Middle frontal gyrus (tissue), 1 donor: Measurements from ENCODE around the gene ARHGAP18.

Source experiments
- DNase-seq: peaks from one replicate; pipeline ENCODE4 v3.0.0-alpha.2; 2015; ENCODE audit warnings: low spot score; ENCODE audit errors: extremely low spot score

The ARHGAP18 gene

GRCh38 chr6:129619579-129620233 lies 90.3 kb downstream of the ARHGAP18 start:
- no peak for DNase-seq

DNA sequence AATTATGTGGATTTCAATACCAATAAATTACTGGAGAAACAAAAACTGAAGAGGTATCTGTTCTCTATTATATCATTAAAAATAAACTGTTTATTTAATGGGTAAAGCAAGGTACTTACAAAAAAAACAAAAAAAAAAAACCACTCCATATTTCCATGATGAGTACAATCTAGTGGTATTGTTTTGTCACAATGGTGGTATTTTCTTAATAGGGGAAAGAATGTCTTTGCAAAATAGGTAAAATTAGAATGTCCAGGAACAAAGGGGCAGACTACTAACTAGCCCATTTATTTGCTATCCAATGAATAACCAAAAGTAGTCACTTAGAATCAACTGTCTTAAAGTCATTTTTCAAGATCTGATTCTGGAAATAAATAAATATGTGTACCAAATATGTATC lies 92.0 kb downstream of the ARHGAP18 start:
- no peak for DNase-seq

- no peak for DNase-seq
Measured at GRCh38 chr6:129615496-129615895, 94.5 kb downstream of the ARHGAP18 start.

DNA sequence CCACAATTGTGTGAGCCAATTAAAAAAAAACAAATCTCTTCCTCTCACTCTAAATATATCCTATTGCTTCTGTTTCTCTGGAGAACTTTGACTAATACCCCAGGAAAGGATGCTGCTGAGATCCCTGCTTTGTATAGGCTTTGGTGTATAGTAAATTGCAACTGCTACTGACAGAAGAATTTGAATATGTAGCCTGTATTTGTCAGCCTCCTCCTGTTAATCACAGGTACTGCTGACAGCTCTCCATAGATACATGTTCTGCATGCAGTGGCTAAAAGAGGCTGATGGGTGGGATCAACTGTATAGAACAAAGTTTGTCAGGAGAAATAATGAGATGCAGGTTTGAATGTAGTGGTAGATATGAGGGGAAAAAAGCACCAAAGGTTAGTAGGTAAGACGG lies 95.0 kb downstream of the ARHGAP18 start:
- DNase-seq: no peak

DNA sequence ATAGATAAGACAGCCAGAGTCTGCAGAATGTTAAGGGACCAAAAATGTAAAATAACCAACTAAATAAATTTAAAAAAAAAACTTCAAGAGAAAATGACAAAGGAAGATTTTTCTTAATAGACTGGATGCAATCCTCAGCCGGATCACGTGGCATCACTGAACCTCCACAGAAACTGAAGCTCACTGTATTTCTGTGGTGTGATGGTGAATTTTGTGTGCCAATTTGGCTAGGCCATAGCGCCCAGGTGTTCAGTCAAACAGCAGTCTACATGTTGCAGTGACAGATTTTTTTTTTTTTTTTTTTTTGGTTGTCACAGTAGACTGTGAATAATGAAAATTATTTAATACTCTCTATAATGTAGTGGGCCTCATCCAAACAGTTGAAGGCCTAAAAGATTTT lies 95.5 kb downstream of the ARHGAP18 start:
- DNase-seq: no peak

DNA sequence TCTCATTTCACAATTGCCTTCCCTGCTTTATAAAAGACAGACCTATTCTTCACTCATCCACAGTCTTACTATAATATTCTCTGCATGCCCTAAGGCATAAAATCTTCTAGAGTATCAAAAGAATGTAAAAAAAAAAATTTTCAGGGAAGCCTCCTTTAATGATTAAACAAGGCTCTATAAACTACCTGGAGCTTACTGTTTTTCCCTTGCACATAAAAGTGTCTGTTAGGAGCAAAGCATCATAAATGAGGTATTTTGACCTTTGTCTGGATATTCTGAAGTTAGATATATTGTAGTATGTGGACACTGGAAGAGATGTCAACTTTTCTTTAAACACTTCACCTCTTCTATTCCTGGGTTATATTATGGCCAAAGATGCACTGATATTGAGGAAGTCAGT lies 97.5 kb downstream of the ARHGAP18 start:
- no peak for DNase-seq

DNA sequence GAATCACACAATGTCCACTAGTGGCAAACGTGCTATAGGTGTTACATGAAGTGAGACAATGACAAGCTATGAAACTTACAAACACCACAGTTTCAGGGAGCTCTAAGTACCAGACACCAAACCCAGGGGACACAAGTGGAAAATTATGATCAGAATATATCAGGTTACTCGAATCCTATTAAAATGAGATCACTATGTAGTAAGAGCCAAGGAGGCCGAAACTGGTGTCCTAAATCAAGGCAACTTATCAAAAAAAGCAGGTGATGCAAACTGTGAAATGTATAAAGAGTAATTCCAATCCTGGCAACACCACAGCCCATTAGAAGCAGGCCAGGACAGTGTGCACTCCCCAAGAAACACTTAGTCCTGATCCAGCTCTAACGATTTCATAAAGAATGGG lies 100.3 kb downstream of the ARHGAP18 start:
- DNase-seq: no peak

GRCh38 chr6:129608886-129609537 lies 101.0 kb downstream of the ARHGAP18 start:
- DNase-seq: no peak

DNA sequence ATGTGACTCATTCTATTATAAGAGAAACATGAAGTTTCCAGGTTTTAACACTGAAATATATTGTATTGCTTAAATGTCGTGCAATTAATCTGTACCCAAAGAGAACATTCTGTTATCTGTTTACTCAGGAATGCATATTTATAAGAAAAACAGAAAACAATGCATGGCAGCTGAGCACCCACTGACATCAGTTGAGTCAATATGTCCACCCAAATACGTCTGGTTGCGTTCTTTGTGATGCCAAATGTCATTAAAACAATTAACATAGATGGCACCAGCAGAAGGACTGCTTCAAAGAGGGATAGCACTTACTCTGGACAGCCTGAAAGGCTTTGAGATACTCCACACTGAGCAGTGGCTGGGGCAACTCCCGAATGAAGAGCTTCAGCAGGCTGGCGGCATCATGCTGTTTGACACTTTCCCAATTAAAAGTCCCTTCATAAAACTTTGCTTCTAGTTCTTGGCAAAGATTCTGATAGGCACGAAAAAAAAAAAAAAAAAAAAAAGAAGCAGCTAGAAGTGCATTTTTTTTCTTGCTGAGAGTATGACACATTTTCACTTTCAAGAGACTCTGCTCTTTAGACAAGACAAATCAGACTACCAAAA lies 102.3 kb downstream of the ARHGAP18 start:
- no peak for DNase-seq

GRCh38 chr6:129606664-129607063 lies 103.3 kb downstream of the ARHGAP18 start:
- DNase-seq: no peak

DNA sequence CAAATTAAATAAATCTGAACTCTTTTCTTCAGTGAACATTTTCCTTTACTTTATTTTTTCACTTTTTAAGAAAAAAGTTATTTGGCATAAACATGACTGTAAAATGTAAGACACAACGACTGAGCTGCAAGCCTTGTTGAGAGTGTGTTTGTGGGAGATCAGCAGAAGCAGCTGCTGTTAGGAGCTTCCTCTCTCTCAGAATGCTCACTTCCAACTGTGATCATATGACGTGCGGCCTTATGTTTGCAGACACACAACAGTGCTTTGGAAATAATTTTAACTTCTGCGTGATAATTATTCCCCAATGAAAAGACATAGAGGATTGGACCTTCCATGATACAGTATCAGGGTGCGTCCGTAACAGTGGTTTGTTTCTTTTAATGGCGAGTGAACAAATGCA lies 104.0 kb downstream of the ARHGAP18 start:
- DNase-seq: no peak

DNA sequence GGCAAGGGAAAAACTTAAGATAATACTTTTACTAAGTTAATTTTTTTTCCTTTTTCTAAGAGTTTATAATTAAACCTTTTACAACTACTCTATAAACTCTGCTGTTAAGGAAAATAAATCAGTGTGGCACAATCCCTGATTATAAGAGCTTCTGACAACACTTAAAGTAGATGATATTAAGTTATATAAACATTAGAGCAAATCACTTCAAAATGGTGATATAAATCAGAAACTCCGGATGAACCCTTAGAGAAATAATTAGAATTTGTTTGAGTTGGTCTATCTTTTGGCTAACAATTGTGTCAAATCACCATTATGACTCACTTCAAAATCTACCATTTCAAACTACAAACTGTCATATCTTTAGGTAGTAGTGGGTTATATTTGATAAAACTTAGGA lies 104.9 kb downstream of the ARHGAP18 start:
- DNase-seq: no peak

GRCh38 chr6:129604321-129604720 lies 105.7 kb downstream of the ARHGAP18 start:
- no peak for DNase-seq

DNA sequence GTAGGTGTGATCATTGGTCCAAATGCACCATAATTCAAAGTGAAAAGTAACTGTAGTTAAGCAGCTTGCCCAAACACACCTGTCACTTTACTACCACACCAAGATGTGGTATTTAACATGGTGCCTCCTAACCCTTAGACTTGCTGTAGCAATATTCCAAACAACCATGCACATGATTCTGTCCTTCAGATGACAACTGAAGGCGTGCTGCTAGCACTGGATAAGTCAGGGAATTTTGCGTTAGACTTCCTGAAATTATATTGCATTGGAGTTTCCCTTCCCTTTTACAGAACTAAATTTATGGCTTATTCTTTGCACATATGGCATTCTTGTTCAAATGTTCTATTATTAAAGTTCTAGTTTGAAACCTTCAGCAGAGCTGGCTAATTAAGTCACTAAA lies 106.2 kb downstream of the ARHGAP18 start:
- no peak for DNase-seq

DNA sequence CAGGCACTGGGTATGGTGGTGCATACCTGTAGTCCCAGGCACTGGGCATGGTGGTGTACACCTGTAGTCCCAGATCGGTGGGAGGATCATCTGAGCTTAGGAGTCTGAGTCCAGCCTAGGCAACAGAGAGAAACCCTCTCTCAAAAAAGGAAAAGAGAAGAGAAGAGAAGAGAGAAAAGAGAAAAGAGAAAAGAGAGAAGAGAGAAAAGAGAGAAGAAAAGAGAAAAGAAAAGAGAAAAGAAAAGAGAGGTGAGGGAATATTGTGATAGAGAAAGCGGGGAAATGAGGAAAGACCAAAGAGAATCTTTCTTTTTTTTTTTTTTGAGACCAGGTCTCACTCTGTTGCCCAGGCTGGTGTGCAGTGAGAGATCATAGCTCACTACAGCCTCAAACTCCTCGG lies 108.7 kb downstream of the ARHGAP18 start:
- DNase-seq: no peak

DNA sequence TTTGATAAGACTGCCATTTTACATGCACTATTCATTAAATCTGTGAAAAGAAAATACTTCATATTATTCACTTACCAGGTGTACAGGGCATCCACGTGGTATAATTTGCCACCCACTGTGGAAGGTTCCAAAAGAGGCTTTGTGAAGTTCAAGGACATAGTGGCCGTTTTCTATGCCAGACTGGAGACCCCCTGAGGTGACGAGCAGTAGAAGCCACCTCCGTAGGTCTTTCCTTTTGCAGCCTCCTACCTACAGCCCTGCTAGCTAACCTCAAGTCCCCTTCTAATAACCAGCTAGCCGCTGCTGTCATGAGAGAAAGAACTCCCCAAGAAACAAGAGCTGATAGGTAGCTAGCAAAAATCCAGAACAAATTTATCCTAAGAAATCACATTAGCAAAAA lies 110.5 kb downstream of the ARHGAP18 start:
- no peak for DNase-seq

DNA sequence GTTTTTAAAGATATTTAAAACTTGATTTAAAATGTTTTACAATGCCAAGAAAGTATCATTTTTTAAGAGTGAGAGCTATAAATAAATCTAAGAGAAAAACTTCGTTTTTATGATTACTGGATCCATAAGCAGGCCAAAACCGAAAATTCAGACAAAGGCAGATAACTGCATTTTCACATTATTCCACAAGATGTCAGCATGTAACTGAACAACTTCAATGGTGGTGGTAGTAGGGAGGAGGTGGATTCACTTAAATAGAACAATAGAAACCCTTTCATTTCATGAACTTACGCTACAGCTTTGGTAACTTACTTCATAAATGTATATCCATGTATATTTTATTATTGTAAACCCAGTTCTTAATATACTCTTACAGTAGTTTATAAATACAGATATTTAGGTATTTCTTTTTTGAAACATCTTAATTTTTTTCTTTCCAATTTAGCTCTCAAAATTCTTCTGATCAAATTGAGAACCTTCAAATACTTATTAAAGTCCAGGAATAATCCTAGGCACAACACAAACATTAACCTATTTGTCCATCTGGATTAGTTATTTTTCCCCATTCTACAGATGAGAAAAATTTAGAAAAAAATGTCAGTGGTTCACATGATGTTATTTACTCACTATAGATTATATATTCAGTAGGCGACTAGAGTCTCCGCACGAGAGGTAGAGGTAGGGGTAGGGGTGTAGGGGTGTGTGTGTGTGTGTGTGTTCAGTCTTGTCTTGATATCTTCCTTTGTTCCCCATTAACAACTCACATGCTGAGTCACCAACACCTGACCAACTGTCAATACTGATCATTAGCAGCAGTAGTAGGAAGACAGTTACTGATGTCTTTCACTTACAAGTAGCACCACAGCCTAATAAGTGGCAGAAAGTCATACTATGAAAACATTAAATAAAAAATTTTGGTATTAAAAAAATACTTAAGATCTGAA lies 111.5 kb downstream of the ARHGAP18 start:
- peak; percentile 72 for DNase-seq

DNA sequence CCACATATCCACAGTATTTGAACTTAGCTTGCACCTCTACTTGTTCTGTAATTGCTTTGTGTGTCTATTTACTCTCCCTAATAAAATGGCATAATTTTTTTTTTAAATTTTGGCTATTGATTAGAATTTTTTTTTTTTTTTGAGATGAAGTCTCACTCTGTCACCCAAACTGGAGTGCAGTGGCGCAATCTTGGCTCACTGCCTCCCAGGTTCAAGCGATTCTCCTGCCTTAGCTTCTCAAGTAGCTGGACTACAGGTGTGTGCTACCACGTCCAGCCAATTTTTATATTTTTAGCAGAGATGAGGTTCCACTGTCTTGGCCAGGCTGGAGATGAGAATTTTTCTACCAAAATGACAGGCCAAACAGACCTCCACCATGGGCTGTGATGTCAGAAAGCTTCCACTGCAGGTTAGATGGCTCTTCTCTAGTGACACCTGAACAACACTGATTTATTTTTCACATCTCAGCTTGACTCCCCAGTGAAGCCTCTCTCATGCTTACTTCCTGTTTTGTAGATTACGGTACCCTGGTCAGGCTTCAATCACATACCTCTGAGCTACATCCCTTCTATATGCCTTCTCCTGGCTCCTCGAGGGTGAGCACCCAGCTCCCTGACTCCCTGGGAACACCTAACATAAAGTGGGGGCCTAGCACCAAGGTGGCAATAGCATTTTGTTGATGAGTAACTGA lies 112.8 kb downstream of the ARHGAP18 start:
- DNase-seq: no peak

- no peak for DNase-seq
Measured at GRCh38 chr6:129596522-129596921, 113.5 kb downstream of the ARHGAP18 start.

DNA sequence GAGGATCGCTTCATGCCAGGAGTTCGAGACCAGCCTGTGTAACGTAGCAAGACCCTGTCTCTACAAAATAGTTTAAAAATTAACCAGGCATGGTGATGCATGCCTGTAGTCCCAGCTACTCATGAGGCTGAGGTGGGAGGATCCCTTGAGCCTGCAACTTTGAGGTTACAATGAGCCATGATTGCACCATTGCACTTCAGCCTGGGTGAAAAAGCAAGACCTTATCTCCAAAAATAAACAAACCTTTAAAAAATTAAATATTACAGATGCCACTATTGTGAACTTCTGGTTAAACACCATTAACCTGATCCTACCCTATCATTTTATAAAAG lies 116.8 kb downstream of the ARHGAP18 start:
- no peak for DNase-seq

- DNase-seq: no peak
Measured at GRCh38 chr6:129592516-129593232, 117.3 kb downstream of the ARHGAP18 start.
